ENCODE data around the gene CCR9.

- TF ChIP-seq, protein P1, sequence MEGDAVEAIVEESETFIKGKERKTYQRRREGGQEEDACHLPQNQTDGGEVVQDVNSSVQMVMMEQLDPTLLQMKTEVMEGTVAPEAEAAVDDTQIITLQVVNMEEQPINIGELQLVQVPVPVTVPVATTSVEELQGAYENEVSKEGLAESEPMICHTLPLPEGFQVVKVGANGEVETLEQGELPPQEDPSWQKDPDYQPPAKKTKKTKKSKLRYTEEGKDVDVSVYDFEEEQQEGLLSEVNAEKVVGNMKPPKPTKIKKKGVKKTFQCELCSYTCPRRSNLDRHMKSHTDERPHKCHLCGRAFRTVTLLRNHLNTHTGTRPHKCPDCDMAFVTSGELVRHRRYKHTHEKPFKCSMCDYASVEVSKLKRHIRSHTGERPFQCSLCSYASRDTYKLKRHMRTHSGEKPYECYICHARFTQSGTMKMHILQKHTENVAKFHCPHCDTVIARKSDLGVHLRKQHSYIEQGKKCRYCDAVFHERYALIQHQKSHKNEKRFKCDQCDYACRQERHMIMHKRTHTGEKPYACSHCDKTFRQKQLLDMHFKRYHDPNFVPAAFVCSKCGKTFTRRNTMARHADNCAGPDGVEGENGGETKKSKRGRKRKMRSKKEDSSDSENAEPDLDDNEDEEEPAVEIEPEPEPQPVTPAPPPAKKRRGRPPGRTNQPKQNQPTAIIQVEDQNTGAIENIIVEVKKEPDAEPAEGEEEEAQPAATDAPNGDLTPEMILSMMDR (IDR thresholded peaks at IDR 0.05; ENCODE audit: insufficient read depth, low read depth, low read length): no peak
- TF ChIP-seq EZH2 (IDR thresholded peaks at IDR 0.05; ENCODE audit: insufficient read depth, low read length): no peak
Measured at GRCh38 chr3:45917146-45917898, 31.0 kb downstream of the CCR9 start.

Measured in astrocyte (in vitro differentiated cells and primary cell).